ENCODE data around the gene WTIP. TPM values are rescaled to one million over a fixed set of nuclear protein-coding genes. Genes with fewer than 3 reads are reported as not detected.

Gene WTIP
- total RNA-seq, 1 donor from 2014 or later, result 23.5 TPM

GRCh38 chr19:34494601-34495000 lies 13.0 kb downstream of the WTIP start:
- H3K4me3 ChIP-seq, result no peak overlapping the region
- no peaks in the 10 kb centered on the region for H3K27me3 ChIP-seq (ENCODE audit: low read depth)
- peaks cover 86% of the 10 kb centered on the region for H3K36me3 ChIP-seq
- TF ChIP-seq CTCF (IDR thresholded peaks at IDR 0.05), result no peak
- intact Hi-C loops (cut with DNase I), result no loop called here
- H3K4me1 ChIP-seq, result no peaks in the 10 kb centered on the region
- ATAC-seq (no peak), DNase-seq (no peak)
- no peak overlapping the region for H3K27ac ChIP-seq
- no peaks in the 10 kb centered on the region for H3K9me3 ChIP-seq

- no peak overlapping the region for H3K27ac ChIP-seq
- DNase-seq (no peak), ATAC-seq (no peak)
- no peaks in the 10 kb centered on the region for H3K9me3 ChIP-seq
- H3K36me3 ChIP-seq, result peaks cover 80% of the 10 kb centered on the region
- no peaks in the 10 kb centered on the region for H3K4me1 ChIP-seq
- no peak for TF ChIP-seq CTCF (IDR thresholded peaks at IDR 0.05)
- intact Hi-C loops (cut with DNase I), result no loop called here
- no peaks in the 10 kb centered on the region for H3K27me3 ChIP-seq (ENCODE audit: low read depth)
- H3K4me3 ChIP-seq, result no peak overlapping the region
These were observed 13.9 kb downstream of the WTIP start for GRCh38 chr19:34495416-34495815.

- intact Hi-C loops (cut with DNase I), result no loop called here
- no peak overlapping the region for H3K4me3 ChIP-seq
- peaks cover 5% of the 10 kb centered on the region for H3K27me3 ChIP-seq (ENCODE audit: low read depth)
- peaks cover 62% of the 10 kb centered on the region for H3K36me3 ChIP-seq
- no peak overlapping the region for H3K27ac ChIP-seq
- peaks cover 8% of the 10 kb centered on the region for H3K4me1 ChIP-seq
- no peak for TF ChIP-seq CTCF (IDR thresholded peaks at IDR 0.05)
- no peaks in the 10 kb centered on the region for H3K9me3 ChIP-seq
- no peak for ATAC-seq
- no peak for DNase-seq
These were observed 15.7 kb downstream of the WTIP start for GRCh38 chr19:34497112-34497805.

- Histone ChIP-seq H3K4me1 (peaks cover 8% of the 10 kb centered on the region), H3K9me3 (no peaks in the 10 kb centered on the region), H3K4me3 (no peak overlapping the region), H3K27ac (no peak overlapping the region), H3K36me3 (peaks cover 42% of the 10 kb centered on the region), H3K27me3 (ENCODE audit: low read depth) (peaks cover 5% of the 10 kb centered on the region)
- intact Hi-C loops (cut with DNase I), result no loop called here
- no peak for TF ChIP-seq CTCF (IDR thresholded peaks at IDR 0.05)
- ATAC-seq (no peak), DNase-seq (no peak)
These were observed 17.7 kb downstream of the WTIP start for GRCh38 chr19:34499155-34499834.

- Histone ChIP-seq H3K4me3 (no peak overlapping the region), H3K27me3 (ENCODE audit: low read depth) (peaks cover 5% of the 10 kb centered on the region), H3K9me3 (no peaks in the 10 kb centered on the region), H3K27ac (no peak overlapping the region), H3K4me1 (peaks cover 8% of the 10 kb centered on the region), H3K36me3 (peaks cover 28% of the 10 kb centered on the region)
- DNase-seq (no peak), ATAC-seq (no peak)
- intact Hi-C loops (cut with DNase I), result no loop called here
- TF ChIP-seq CTCF (IDR thresholded peaks at IDR 0.05), result no peak
These were observed 19.1 kb downstream of the WTIP start for GRCh38 chr19:34500656-34501120.
